ENCODE results near the gene UNC5A.

Gene UNC5A

GRCh38 chr5:176881816-176882566 lies 71.6 kb downstream of the UNC5A start:
- DNase-seq: no peak

GRCh38 chr5:176882567-176882903 lies 72.2 kb downstream of the UNC5A start:
- DNase-seq: no peak

- DNase-seq: no peak
Observed at GRCh38 chr5:176883700-176884570, 73.6 kb downstream of the UNC5A start.

- DNase-seq: no peak
Observed at GRCh38 chr5:176884571-176884890, 74.2 kb downstream of the UNC5A start.

GRCh38 chr5:176886336-176887251 lies 76.2 kb downstream of the UNC5A start:
- no peak for DNase-seq

- no peak for DNase-seq
Observed at GRCh38 chr5:176887252-176887849, 77.0 kb downstream of the UNC5A start.

GRCh38 chr5:176888016-176888864 lies 77.9 kb downstream of the UNC5A start:
- no peak for DNase-seq

- DNase-seq: no peak
Observed at GRCh38 chr5:176888865-176889165, 78.5 kb downstream of the UNC5A start.

GRCh38 chr5:176889321-176890280 lies 79.2 kb downstream of the UNC5A start:
- no peak for DNase-seq

- no peak for DNase-seq
Observed at GRCh38 chr5:176890455-176891330, 80.3 kb downstream of the UNC5A start.

GRCh38 chr5:176891331-176891958 lies 81.1 kb downstream of the UNC5A start:
- no peak for DNase-seq

GRCh38 chr5:176892663-176893062 lies 82.3 kb downstream of the UNC5A start:
- DNase-seq: no peak

GRCh38 chr5:176894298-176894697 lies 83.9 kb downstream of the UNC5A start:
- peak; percentile 9 to 12 for DNase-seq

GRCh38 chr5:176895831-176896230 lies 85.5 kb downstream of the UNC5A start:
- DNase-seq: peak in 1 of 2 experiments; percentile 12

GRCh38 chr5:176897263-176897662 lies 86.9 kb downstream of the UNC5A start:
- DNase-seq: no peak

GRCh38 chr5:176899296-176899891 lies 89.0 kb downstream of the UNC5A start, which contains the start of gene HK3:
HK3 (minus strand) TSS chr5:176899346; CDS start chr5:176896159, 3,187 bp downstream.
- no peak for DNase-seq

GRCh38 chr5:176899946-176900779 lies 89.8 kb downstream of the UNC5A start:
- no peak for DNase-seq

GRCh38 chr5:176900780-176901204 lies 90.4 kb downstream of the UNC5A start:
- no peak for DNase-seq

Data from activated T-cell treated with anti-CD3 and anti-CD28 coated beads, Interleukin-2, amount 50 U/mL, for 48 hours (primary cell).